NCI-H82 treated with DMSO at 0.1 percent for 48 hours (cell line): Measurements from ENCODE around the gene PDE6B.
"Not testable (repeated sequence)": the region's sequence is repeated elsewhere in the genome, so short reads cannot be mapped to it uniquely, and the experiment has no call there.

Experiments
- DNase-seq: peaks from one replicate; lab custom pipeline; 2025; ENCODE audit not compliant: unreplicated experiment; lab: John Stamatoyannopoulos, UW

Gene PDE6B

GRCh38 chr4:624705-625590, at the start of gene PDE6B:
PDE6B (plus strand) TSS chr4:625573; CDS start chr4:625627, 54 bp downstream.
- no peak for DNase-seq

GRCh38 chr4:576245-576821, 49.0 kb upstream of the PDE6B start, which contains the start of gene TMEM271:
TMEM271 (minus strand) TSS chr4:576295; CDS start chr4:576062, 233 bp downstream.
- no peak for DNase-seq

GRCh38 chr4:576991-577498, 48.3 kb upstream of the PDE6B start:
- no peak for DNase-seq

GRCh38 chr4:577499-578450, 47.6 kb upstream of the PDE6B start:
- no peak for DNase-seq

GRCh38 chr4:578451-579443, 46.6 kb upstream of the PDE6B start:
- no peak for DNase-seq

GRCh38 chr4:579543-580175, 45.7 kb upstream of the PDE6B start:
- no peak for DNase-seq

- no peak for DNase-seq
These were observed 44.2 kb upstream of the PDE6B start for GRCh38 chr4:581181-581580.

GRCh38 chr4:581753-582361, 43.5 kb upstream of the PDE6B start:
- no peak for DNase-seq

- DNase-seq: no peak
These were observed 41.6 kb upstream of the PDE6B start for GRCh38 chr4:583820-584219.

GRCh38 chr4:587671-588350, 37.6 kb upstream of the PDE6B start:
- DNase-seq: no peak

GRCh38 chr4:588351-588849, 37.0 kb upstream of the PDE6B start:
- DNase-seq: no peak

GRCh38 chr4:589219-589963, 36.0 kb upstream of the PDE6B start:
- no peak for DNase-seq

GRCh38 chr4:590313-590841, 35.0 kb upstream of the PDE6B start:
- no peak for DNase-seq

- not testable (repeated sequence) for DNase-seq
These were observed 33.2 kb upstream of the PDE6B start for GRCh38 chr4:592178-592577.

- no peak for DNase-seq
These were observed 32.4 kb upstream of the PDE6B start for GRCh38 chr4:592825-593520.

- no peak for DNase-seq
These were observed 26.4 kb upstream of the PDE6B start for GRCh38 chr4:598925-599324.

- no peak for DNase-seq
These were observed 25.2 kb upstream of the PDE6B start for GRCh38 chr4:600166-600565.
